Measurements from ENCODE around the gene GOLIM4. TPM values are rescaled to one million over a fixed set of nuclear protein-coding genes. Genes with fewer than 3 reads are reported as not detected.

GOLIM4 gene
- polyA plus RNA-seq, 2 donors: 5.7 to 6.9 TPM

DNA sequence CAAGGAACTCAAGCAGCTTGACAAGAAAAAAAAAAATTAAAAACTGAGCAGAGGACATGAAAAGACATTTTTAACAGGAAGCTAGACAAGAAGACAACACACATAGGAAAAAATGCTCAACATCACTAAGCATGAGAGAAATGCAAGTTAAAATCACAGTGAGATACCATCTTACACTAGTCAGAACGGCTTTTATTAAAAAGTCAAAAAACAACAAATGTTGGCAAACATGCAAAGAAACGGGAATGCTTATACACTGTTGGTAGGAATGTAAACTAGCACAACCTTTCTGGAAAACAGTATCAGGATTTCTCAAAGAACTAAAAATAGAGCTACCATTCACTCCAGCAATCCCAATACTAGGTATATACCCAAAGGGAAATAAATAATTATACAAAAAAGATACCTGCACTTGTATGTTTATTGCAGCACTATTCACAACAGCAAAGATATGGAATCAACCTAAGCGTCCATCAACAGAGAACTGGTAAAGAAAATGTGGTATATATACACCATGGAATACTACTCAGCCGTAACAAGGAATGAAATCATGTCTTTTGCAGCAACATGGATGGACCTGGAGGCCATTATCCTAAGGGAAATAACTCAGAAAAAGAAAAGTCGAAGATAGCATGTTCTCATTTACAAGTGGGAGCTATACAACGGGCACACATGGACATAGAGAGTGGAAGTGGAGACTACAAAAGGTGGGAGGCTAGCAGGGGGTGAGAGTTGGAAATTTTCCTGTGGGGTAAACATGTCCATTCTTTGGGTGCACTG lies 5.2 kb downstream of the GOLIM4 start:
- H3K9me3 ChIP-seq (ENCODE audit: control insufficient read depth in 2 of 2, insufficient read depth in 1 of 2, low read depth in 1 of 2, low read length in 1 of 2): no peaks in the 10 kb centered on the region
- no peaks in the 10 kb centered on the region for H3K36me3 ChIP-seq (ENCODE audit: control insufficient read depth in 2 of 2, insufficient read depth in 2 of 2, low read length in 1 of 2)
- H3K4me1 ChIP-seq (ENCODE audit: control insufficient read depth in 2 of 2, insufficient read depth in 2 of 2, low read length in 1 of 2): no peaks in the 10 kb centered on the region
- WGBS, 2 donors: 73 to 85% methylated on average over 6 of the region's 6 CpGs
- no peak overlapping the region for H3K4me3 ChIP-seq (ENCODE audit: low read depth in 1 of 2, low read length in 2 of 2)
- no peak overlapping the region for H3K27ac ChIP-seq (ENCODE audit: low read depth in 2 of 2, low read length in 1 of 2)
- H3K27me3 ChIP-seq (ENCODE audit: control insufficient read depth in 1 of 2, insufficient read depth in 2 of 2, low read length in 2 of 2): no peaks in the 10 kb centered on the region

DNA sequence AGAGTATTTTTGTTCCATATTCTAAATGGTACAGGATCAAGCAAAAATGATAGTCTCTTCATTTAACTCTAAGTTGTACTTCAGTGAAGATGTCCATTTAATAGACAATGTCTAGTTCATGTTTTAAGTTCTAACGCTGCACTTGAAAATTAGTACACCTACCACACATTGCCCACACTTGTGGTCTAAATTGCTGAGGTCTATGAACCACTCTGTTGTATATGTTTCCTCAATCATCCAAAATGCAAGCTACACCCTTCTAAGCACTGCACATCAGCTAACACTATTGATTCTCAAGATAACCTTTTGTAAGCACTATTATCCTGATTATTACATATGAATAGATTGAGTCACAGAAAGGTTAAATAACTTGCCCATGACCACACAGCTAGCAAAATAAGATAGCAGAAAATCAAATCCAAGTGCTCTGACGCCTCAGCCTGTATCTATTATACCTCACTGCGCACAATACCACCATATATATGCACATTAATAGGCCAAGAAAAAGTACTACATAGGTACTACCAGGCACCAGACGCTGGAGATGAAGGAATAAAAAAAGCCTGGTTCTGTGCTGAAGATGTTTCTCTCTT lies 6.4 kb downstream of the GOLIM4 start:
- 91% methylated on average over 4 of the region's 4 CpGs for WGBS, 2 donors
- Histone ChIP-seq H3K9me3 (ENCODE audit: control insufficient read depth in 2 of 2, insufficient read depth in 1 of 2, low read depth in 1 of 2, low read length in 1 of 2) (no peaks in the 10 kb centered on the region), H3K27me3 (ENCODE audit: control insufficient read depth in 1 of 2, insufficient read depth in 2 of 2, low read length in 2 of 2) (no peaks in the 10 kb centered on the region), H3K27ac (ENCODE audit: low read depth in 2 of 2, low read length in 1 of 2) (no peak overlapping the region), H3K4me1 (ENCODE audit: control insufficient read depth in 2 of 2, insufficient read depth in 2 of 2, low read length in 1 of 2) (no peaks in the 10 kb centered on the region), H3K4me3 (ENCODE audit: low read depth in 1 of 2, low read length in 2 of 2) (no peak overlapping the region), H3K36me3 (ENCODE audit: control insufficient read depth in 2 of 2, insufficient read depth in 2 of 2, low read length in 1 of 2) (no peaks in the 10 kb centered on the region)

DNA sequence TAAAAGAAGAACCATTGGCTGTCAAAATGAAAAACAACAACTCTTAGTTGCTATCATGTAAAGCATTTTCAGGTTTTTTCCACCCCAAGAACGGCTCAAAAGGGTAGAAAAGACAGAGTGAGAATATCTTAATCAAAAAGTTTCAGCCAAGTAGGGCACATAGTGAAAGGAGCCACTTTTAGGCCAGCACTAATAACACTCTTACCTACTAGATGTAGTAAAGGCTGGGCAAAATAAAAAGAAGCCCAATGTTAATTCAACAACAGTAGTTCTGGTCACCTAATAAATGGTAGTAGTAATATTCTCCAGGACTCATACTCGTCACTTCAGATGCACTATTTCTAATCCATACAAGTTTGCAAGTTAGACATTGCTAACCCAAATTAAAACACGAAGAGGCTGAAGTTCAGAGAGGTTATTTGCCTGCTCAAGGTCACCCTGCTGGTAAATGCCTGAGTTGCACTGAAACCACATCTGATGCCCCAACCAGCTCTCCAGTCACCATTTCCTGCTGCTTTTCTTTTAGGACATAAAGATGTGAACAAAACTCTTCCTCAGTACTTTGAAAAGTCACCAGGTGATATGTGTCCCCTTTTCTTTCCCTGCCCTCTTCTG lies 7.5 kb downstream of the GOLIM4 start:
- no peaks in the 10 kb centered on the region for H3K27me3 ChIP-seq (ENCODE audit: control insufficient read depth in 1 of 2, insufficient read depth in 2 of 2, low read length in 2 of 2)
- no peak overlapping the region for H3K27ac ChIP-seq (ENCODE audit: low read depth in 2 of 2, low read length in 1 of 2)
- H3K9me3 ChIP-seq (ENCODE audit: control insufficient read depth in 2 of 2, insufficient read depth in 1 of 2, low read depth in 1 of 2, low read length in 1 of 2): no peaks in the 10 kb centered on the region
- no peak overlapping the region for H3K4me3 ChIP-seq (ENCODE audit: low read depth in 1 of 2, low read length in 2 of 2)
- 73% methylated on average over 3 of the region's 3 CpGs for WGBS, 2 donors
- H3K36me3 ChIP-seq (ENCODE audit: control insufficient read depth in 2 of 2, insufficient read depth in 2 of 2, low read length in 1 of 2): no peaks in the 10 kb centered on the region
- no peaks in the 10 kb centered on the region for H3K4me1 ChIP-seq (ENCODE audit: control insufficient read depth in 2 of 2, insufficient read depth in 2 of 2, low read length in 1 of 2)

DNA sequence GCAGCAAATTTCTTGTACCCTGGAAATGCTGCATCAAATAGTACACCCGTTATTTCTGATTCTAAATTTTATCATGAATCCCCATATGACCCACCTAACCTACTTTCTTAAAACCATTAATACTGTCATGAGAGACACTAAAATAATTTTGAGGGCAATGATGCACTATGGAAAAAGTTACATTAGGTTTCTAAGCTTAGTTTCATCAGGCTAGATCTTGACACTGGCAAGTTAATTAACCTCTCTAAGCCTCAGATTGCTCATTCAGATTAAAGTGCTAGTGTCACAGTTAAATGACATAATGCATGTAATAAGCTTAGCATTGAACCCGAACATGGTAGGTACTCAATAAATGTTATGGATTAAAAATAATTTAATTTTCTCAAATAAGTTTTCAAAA lies 8.2 kb downstream of the GOLIM4 start:
- H3K27ac ChIP-seq (ENCODE audit: low read depth in 2 of 2, low read length in 1 of 2): no peak overlapping the region
- H3K4me1 ChIP-seq (ENCODE audit: control insufficient read depth in 2 of 2, insufficient read depth in 2 of 2, low read length in 1 of 2): no peaks in the 10 kb centered on the region
- no peaks in the 10 kb centered on the region for H3K27me3 ChIP-seq (ENCODE audit: control insufficient read depth in 1 of 2, insufficient read depth in 2 of 2, low read length in 2 of 2)
- no peaks in the 10 kb centered on the region for H3K9me3 ChIP-seq (ENCODE audit: control insufficient read depth in 2 of 2, insufficient read depth in 1 of 2, low read depth in 1 of 2, low read length in 1 of 2)
- no peak overlapping the region for H3K4me3 ChIP-seq (ENCODE audit: low read depth in 1 of 2, low read length in 2 of 2)
- 79 to 86% methylated on average over 2 of the region's 2 CpGs for WGBS, 2 donors
- H3K36me3 ChIP-seq (ENCODE audit: control insufficient read depth in 2 of 2, insufficient read depth in 2 of 2, low read length in 1 of 2): no peaks in the 10 kb centered on the region

DNA sequence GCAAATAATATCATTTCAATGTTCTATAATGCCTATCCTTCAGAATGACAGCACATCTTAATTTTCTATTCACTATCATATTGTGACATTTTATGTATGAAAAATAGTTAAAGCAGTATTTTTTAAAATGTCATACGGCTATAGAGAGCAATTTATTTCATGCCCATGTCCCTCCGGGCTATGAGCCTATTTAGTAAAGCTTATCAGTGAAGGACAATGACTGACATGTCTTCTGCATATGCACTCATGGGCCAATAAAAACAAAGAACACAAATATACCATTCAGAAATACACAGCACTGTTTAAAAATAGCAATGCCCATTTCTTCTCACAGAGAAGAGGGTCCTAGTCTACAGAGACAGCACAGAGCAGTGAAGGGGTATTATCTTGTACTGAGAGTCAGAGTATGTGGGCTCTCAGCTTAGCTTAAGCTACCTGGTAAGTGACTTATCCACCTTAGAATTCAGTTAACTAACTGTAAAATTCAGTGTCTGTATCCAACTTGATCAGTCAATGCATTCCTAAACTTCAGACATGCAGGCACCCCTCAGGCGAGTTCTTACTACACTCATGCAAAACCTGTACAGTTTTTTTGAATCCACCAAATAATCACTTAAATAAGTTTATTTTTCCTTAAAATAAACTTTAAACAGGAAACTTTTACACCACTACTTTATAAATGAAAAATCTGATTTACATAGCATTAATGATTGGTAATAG lies 9.0 kb downstream of the GOLIM4 start:
- Histone ChIP-seq H3K36me3 (ENCODE audit: control insufficient read depth in 2 of 2, insufficient read depth in 2 of 2, low read length in 1 of 2) (no peaks in the 10 kb centered on the region), H3K4me1 (ENCODE audit: control insufficient read depth in 2 of 2, insufficient read depth in 2 of 2, low read length in 1 of 2) (no peaks in the 10 kb centered on the region), H3K27ac (ENCODE audit: low read depth in 2 of 2, low read length in 1 of 2) (no peak overlapping the region), H3K27me3 (ENCODE audit: control insufficient read depth in 1 of 2, insufficient read depth in 2 of 2, low read length in 2 of 2) (no peaks in the 10 kb centered on the region), H3K4me3 (ENCODE audit: low read depth in 1 of 2, low read length in 2 of 2) (no peak overlapping the region), H3K9me3 (ENCODE audit: control insufficient read depth in 2 of 2, insufficient read depth in 1 of 2, low read depth in 1 of 2, low read length in 1 of 2) (no peaks in the 10 kb centered on the region)
- WGBS, 2 donors: 73 to 77% methylated on average over 3 of the region's 3 CpGs

DNA sequence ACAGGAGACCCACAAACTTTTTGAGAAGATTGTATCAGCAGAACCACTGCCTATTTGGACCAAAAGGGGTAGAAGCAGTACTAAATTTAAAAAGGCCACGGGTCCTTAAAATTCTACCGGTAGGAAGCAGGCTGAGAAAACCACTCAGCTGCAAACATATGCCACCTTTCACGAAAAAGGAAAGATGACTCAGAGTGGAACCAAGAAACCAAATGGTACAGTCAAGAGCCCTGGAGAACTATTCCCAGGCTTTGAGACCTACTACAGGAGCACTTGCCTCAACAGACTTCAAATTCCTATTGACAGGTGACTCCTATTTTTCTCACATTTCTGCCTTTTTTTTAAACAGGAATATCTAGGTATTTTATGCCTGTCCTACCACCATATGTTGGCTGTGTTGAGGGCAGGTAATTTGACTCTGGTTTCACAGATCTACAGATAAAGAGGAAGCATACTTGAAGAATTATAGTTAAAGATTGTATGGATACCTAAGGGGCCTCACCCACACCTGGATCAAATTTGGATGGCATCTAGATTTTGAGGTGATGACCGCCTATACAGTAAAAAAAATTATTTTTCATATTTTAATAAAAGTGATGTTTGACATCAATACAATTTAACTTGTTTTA lies 10.1 kb downstream of the GOLIM4 start:
- WGBS, 2 donors: 84 to 85% methylated on average over 4 of the region's 4 CpGs
- no peak overlapping the region for H3K27ac ChIP-seq (ENCODE audit: low read depth in 2 of 2, low read length in 1 of 2)
- no peaks in the 10 kb centered on the region for H3K27me3 ChIP-seq (ENCODE audit: control insufficient read depth in 1 of 2, insufficient read depth in 2 of 2, low read length in 2 of 2)
- no peak overlapping the region for H3K4me3 ChIP-seq (ENCODE audit: low read depth in 1 of 2, low read length in 2 of 2)
- no peaks in the 10 kb centered on the region for H3K36me3 ChIP-seq (ENCODE audit: control insufficient read depth in 2 of 2, insufficient read depth in 2 of 2, low read length in 1 of 2)
- no peaks in the 10 kb centered on the region for H3K4me1 ChIP-seq (ENCODE audit: control insufficient read depth in 2 of 2, insufficient read depth in 2 of 2, low read length in 1 of 2)
- no peaks in the 10 kb centered on the region for H3K9me3 ChIP-seq (ENCODE audit: control insufficient read depth in 2 of 2, insufficient read depth in 1 of 2, low read depth in 1 of 2, low read length in 1 of 2)

DNA sequence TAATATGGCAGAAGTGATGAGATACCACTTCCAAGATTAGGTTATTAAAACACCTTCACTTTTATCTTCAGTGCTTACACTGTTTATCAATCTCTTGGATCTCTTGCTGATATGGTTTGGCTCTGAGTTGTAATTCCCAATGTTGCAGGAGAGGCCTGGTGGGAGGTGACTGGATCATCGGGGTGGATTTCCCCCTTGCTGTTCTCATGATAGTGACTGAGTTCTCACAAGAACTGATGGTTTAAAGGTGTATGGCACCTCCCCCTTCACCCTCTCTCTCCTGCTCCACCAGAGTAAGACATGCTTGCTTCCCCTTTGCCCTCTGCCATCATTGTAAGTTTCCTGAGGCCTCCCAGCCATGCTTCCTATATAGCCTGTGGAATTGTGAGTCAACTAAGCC lies 11.8 kb downstream of the GOLIM4 start:
- Histone ChIP-seq H3K4me3 (ENCODE audit: low read depth in 1 of 2, low read length in 2 of 2) (no peak overlapping the region), H3K27me3 (ENCODE audit: control insufficient read depth in 1 of 2, insufficient read depth in 2 of 2, low read length in 2 of 2) (no peaks in the 10 kb centered on the region), H3K27ac (ENCODE audit: low read depth in 2 of 2, low read length in 1 of 2) (no peak overlapping the region), H3K4me1 (ENCODE audit: control insufficient read depth in 2 of 2, insufficient read depth in 2 of 2, low read length in 1 of 2) (no peaks in the 10 kb centered on the region), H3K36me3 (ENCODE audit: control insufficient read depth in 2 of 2, insufficient read depth in 2 of 2, low read length in 1 of 2) (no peaks in the 10 kb centered on the region), H3K9me3 (ENCODE audit: control insufficient read depth in 2 of 2, insufficient read depth in 1 of 2, low read depth in 1 of 2, low read length in 1 of 2) (no peaks in the 10 kb centered on the region)
- WGBS, 2 donors: 79% methylated on average over 1 of the region's 1 CpG

DNA sequence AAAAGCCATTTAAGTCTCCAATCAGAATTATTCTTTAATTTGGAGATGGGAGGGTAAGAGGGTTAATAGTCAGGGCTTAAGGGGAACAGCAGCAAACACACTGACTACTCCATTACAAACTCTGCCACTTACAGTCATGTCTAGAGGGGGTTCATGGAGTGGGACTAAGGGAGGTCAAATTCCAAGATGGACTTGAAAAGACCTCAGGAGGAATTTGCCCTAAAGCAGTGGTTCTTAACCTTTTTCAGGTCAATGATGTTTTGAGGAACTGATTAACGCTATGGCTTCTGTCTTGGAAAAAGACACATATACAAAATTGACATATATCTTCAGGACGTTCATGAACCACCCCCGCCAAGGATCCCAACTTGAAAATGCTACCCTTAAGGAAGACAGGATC lies 13.9 kb downstream of the GOLIM4 start:
- H3K27me3 ChIP-seq (ENCODE audit: control insufficient read depth in 1 of 2, insufficient read depth in 2 of 2, low read length in 2 of 2): no peaks in the 10 kb centered on the region
- WGBS, 2 donors: 83 to 88% methylated on average over 3 of the region's 3 CpGs
- H3K9me3 ChIP-seq (ENCODE audit: control insufficient read depth in 2 of 2, insufficient read depth in 1 of 2, low read depth in 1 of 2, low read length in 1 of 2): no peaks in the 10 kb centered on the region
- H3K4me3 ChIP-seq (ENCODE audit: low read depth in 1 of 2, low read length in 2 of 2): no peak overlapping the region
- no peaks in the 10 kb centered on the region for H3K4me1 ChIP-seq (ENCODE audit: control insufficient read depth in 2 of 2, insufficient read depth in 2 of 2, low read length in 1 of 2)
- no peaks in the 10 kb centered on the region for H3K36me3 ChIP-seq (ENCODE audit: control insufficient read depth in 2 of 2, insufficient read depth in 2 of 2, low read length in 1 of 2)
- H3K27ac ChIP-seq (ENCODE audit: low read depth in 2 of 2, low read length in 1 of 2): no peak overlapping the region

DNA sequence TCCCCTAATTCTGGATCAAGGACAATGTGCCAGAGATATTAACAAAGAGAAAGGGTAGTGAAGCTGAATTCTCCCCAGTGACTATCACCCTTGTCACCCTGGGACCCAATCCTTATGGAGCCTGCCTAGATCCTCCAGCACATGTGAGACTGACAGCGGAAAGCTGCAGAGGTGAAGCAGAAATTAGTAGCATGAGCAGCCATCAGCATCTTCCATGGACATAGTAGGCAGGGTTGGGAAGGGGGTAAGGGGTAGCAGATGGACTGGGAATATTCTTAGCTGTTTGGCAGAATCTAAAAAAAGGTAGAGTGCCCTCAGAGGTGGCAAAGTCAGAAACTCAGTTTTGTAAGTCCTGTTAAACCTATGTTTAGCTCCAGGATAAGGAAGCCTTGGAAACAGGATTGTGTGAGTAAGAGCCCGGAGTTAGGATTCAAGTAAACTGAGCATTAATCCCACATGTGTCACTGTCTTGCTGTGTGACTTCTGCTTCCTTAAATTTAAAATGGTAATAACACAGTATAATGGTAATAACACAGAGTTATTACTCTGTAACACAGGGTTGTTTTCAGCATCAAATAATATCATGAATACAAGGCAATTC lies 14.5 kb downstream of the GOLIM4 start:
- 63 to 68% methylated on average over 2 of the region's 2 CpGs for WGBS, 2 donors
- Histone ChIP-seq H3K36me3 (ENCODE audit: control insufficient read depth in 2 of 2, insufficient read depth in 2 of 2, low read length in 1 of 2) (no peaks in the 10 kb centered on the region), H3K9me3 (ENCODE audit: control insufficient read depth in 2 of 2, insufficient read depth in 1 of 2, low read depth in 1 of 2, low read length in 1 of 2) (no peaks in the 10 kb centered on the region), H3K27ac (ENCODE audit: low read depth in 2 of 2, low read length in 1 of 2) (no peak overlapping the region), H3K4me1 (ENCODE audit: control insufficient read depth in 2 of 2, insufficient read depth in 2 of 2, low read length in 1 of 2) (no peaks in the 10 kb centered on the region), H3K4me3 (ENCODE audit: low read depth in 1 of 2, low read length in 2 of 2) (no peak overlapping the region), H3K27me3 (ENCODE audit: control insufficient read depth in 1 of 2, insufficient read depth in 2 of 2, low read length in 2 of 2) (no peaks in the 10 kb centered on the region)

Data from esophagus (tissue), 2 donors.